ENCODE results near the gene SORCS2.

DNA sequence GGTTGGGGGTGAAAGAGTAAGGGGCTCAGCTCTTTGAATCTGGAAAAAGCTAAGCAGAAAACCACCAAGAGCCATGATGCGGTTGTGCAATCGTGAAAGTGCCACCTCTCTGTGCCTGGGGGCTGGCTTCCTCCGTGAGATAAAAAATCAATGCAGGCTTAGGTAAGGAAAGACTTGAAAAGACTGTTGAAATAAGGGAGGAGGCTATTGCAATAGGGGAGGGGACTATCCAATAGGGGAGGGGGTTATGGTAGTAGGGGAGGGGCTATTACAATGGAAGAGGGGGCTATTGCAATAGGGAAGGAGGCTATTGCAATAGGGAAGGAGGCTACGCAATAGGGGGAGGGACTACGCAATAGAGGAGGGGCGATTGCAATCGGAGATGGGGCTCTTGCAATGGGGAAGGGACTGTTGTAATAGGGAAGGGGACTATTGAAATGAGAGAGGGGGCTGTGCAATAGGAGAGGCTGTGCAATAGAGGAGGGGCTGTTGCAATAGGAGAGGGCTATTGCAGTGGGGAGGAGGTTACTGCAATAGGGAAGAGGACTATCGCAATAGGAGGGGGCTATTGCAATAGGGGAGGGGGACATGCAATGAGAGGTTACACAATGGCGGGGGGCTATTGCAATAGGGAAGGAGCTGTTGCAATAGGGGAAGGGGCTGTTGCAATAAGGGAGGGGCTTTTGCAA lies 404.7 kb downstream of the SORCS2 start:
- TF ChIP-seq, protein P1, sequence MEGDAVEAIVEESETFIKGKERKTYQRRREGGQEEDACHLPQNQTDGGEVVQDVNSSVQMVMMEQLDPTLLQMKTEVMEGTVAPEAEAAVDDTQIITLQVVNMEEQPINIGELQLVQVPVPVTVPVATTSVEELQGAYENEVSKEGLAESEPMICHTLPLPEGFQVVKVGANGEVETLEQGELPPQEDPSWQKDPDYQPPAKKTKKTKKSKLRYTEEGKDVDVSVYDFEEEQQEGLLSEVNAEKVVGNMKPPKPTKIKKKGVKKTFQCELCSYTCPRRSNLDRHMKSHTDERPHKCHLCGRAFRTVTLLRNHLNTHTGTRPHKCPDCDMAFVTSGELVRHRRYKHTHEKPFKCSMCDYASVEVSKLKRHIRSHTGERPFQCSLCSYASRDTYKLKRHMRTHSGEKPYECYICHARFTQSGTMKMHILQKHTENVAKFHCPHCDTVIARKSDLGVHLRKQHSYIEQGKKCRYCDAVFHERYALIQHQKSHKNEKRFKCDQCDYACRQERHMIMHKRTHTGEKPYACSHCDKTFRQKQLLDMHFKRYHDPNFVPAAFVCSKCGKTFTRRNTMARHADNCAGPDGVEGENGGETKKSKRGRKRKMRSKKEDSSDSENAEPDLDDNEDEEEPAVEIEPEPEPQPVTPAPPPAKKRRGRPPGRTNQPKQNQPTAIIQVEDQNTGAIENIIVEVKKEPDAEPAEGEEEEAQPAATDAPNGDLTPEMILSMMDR (IDR thresholded peaks at IDR 0.05; ENCODE audit: borderline replicate concordance, extremely low read depth, low read length, poor library complexity, severe bottlenecking): no peak
- TF ChIP-seq EZH2 (IDR thresholded peaks at IDR 0.05; ENCODE audit: borderline replicate concordance, low read depth, low read length, severe bottlenecking): no peak
